ENCODE measurements around the gene LIFR.

- no peak for TF ChIP-seq CTCF (IDR thresholded peaks at IDR 0.05)
- no peak for TF ChIP-seq USF2 (IDR thresholded peaks at IDR 0.05)
- TF ChIP-seq SREBF2 (IDR thresholded peaks at IDR 0.05): no peak
- no peak for TF ChIP-seq EP300 (IDR thresholded peaks at IDR 0.05)
- TF ChIP-seq RFX5 (IDR thresholded peaks at IDR 0.05): no peak
- no peak for TF ChIP-seq TP53 (CRISPR knock-in tag; IDR thresholded peaks at IDR 0.05)
- TF ChIP-seq RAD21 (conservative IDR thresholded peaks at IDR 0.05 in 1 of 2, IDR thresholded peaks at IDR 0.05 in 1 of 2): no peak
- no peak for TF ChIP-seq POLR2AphosphoS2 (conservative IDR thresholded peaks at IDR 0.05; ENCODE audit: low read length)
- no peak for TF ChIP-seq JUN (IDR thresholded peaks at IDR 0.05)
These were observed 16.1 kb downstream of the LIFR start for GRCh38 chr5:38540314-38540713.

Data from A549 (cell line).